Psoas muscle (tissue), 8 donors: ENCODE measurements around the gene LSP1. TPM values are rescaled to one million over a fixed set of nuclear protein-coding genes. Genes with fewer than 3 reads are reported as not detected.

ENCODE experiments used
- ATAC-seq, 4 donors: fragments of 200-7000 bp; cut with Tn5 transposase; one replicate each; pipeline ENCODE4 v1.9.1; 2020; ENCODE audit warnings: moderate library complexity in 3 of 4, mild to moderate bottlenecking in 2 of 4
- DNase-seq, 2 donors: peaks; one replicate each; pipeline ENCODE4 v3.0.0-alpha.2; 2020
- H3K27ac ChIP-seq: fragments of 200-600 bp; one replicate; pipeline ENCODE4 v1.8.0; 2022
- H3K27me3 ChIP-seq, 3 donors: fragments of 200-600 bp in 1 of 3; one replicate each; pipeline versions ENCODE4 v1.6.1 to v1.8.0; 2013 to 2022; ENCODE audit warnings: low read length in 2 of 3, mild to moderate bottlenecking in 2 of 3, moderate library complexity in 1 of 3; ENCODE audit not compliant: insufficient read depth in 3 of 3
- H3K36me3 ChIP-seq, 2 donors: fragments of 200-600 bp in 1 of 2; one replicate each; pipeline versions ENCODE4 v1.6.1 to v1.8.0; 2013 to 2022; ENCODE audit warnings: low read depth in 1 of 2, mild to moderate bottlenecking in 1 of 2, moderate library complexity in 1 of 2; ENCODE audit not compliant: insufficient read depth in 1 of 2
- H3K4me1 ChIP-seq: fragments of 200-600 bp; one replicate; pipeline ENCODE4 v1.8.0; 2022
- H3K4me3 ChIP-seq: fragments of 200-600 bp; one replicate; pipeline ENCODE4 v1.8.0; 2022; ENCODE audit warnings: mild to moderate bottlenecking
- H3K9me3 ChIP-seq: fragments of 200-600 bp; one replicate; pipeline ENCODE4 v1.8.0; 2022
- WGBS, 3 donors: extraction: QIAGEN DNeasy Blood & Tissue Kit; methylation state at CpG; one replicate each; pipeline versions ENCODE4 v1.1.6 to v1.1.7; 2013; 5-methylcytosine and 5-hydroxymethylcytosine counted together
- intact Hi-C, 2 donors: fragments of 100-400 bp; cut with DNase I; formaldehyde crosslinking; loops; one replicate each; pipeline versions ENCODE4 v1.11.0 to v1.14.2; 2022
- polyA plus RNA-seq, 3 donors: library from polyadenylated mRNA; stranded (reverse); fragments of 200-250 nt; gene quantifications; one replicate each; pipeline ENCODE4 v1.2.3, GENCODE V29; 2013
- total RNA-seq, 4 donors: library from RNA; stranded (reverse); fragmentation: NEBNext Ultra II Directional in 2 of 4; extraction: Animal tissue kit (Norgen Biotek cat#: 25700) in 2 of 4; gene quantifications; one replicate each; pipeline versions ENCODE4 v1.2.1 to v1.2.4, GENCODE V29; 2021 to 2023
- TF ChIP-seq, protein P1 (sequence below): fragments of 200-600 bp; IDR thresholded peaks from one replicate; pipeline ENCODE4 v1.8.0; 2022; ENCODE audit warnings: antibody characterized with exemption
- donor health status: healthy with polysubstance abuse.
- donor health status: DM: no; HTN: no; CAD: no; lungs with moderate emphysema.
- donor health status: Bipolar disorder and iron deficiency.
- donor health status: healthy.
- donor health status: DM: yes; HTN: yes; CAD: no.
- donor health status: DM: no; HTN: no; CAD: no.
- donor health status: DM: no; HTN: no; CAD: no.
- donor health status: DM: yes; HTN: yes; CAD: no.

The LSP1 gene
- total and polyA plus RNA-seq, 7 donors, result 7.5 to 27.1 (median 14.4) TPM

DNA sequence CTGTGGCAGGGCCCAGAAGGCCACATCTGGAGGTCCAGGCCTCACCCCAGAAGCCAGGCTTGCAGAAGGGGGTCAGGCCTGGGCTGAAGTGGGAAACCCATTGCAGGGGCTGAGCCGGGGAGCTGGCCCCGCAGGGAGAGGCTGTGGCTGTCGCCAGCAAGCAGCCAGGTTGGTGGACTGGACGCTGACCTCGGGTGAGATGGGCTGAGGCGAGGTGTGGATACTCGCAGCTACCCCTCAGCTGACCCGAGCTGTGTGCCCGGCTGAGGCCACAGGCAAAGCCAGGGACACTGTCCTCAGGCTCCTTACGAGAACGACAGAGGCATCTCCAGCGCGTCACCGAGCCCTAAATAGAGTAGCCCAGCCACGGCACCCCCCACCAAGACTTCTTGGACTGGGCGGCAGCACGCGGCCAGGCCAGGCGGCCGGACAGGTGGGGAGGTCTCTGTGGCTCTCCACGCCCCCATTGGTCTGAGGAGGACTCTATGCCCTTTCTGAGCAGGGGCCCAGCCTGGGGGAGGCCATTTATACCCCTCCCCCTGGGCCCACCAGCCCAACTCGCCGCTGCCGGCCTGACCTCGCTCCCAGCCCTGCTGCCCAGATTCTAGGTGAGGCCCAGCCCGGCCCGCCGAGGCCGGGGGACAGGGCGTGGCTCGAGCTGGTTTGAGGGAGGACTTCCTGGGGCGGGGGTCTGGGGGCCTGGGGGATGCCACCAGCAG is 14.3 kb upstream of the LSP1 start, which contains the start of gene TNNI2:
Gene TNNI2, plus strand, starts transcription at position 556 of the 719 bp plus-strand sequence. CDS start 716 bp downstream, outside the sequence.
- H3K4me3 ChIP-seq, result peak within 1 kb of the TSS; percentile 72
- H3K27me3 ChIP-seq, result no peaks in the 10 kb centered on the region
- no peaks in the 10 kb centered on the region for H3K9me3 ChIP-seq
- peaks cover 11% of the 10 kb centered on the region for H3K4me1 ChIP-seq
- ATAC-seq (peak; percentile 63 to 77 (median 76)), DNase-seq (peak; percentile 66 to 93)
- TF ChIP-seq, protein P1, sequence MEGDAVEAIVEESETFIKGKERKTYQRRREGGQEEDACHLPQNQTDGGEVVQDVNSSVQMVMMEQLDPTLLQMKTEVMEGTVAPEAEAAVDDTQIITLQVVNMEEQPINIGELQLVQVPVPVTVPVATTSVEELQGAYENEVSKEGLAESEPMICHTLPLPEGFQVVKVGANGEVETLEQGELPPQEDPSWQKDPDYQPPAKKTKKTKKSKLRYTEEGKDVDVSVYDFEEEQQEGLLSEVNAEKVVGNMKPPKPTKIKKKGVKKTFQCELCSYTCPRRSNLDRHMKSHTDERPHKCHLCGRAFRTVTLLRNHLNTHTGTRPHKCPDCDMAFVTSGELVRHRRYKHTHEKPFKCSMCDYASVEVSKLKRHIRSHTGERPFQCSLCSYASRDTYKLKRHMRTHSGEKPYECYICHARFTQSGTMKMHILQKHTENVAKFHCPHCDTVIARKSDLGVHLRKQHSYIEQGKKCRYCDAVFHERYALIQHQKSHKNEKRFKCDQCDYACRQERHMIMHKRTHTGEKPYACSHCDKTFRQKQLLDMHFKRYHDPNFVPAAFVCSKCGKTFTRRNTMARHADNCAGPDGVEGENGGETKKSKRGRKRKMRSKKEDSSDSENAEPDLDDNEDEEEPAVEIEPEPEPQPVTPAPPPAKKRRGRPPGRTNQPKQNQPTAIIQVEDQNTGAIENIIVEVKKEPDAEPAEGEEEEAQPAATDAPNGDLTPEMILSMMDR, result no peak
- intact Hi-C loops, result loop anchor here (1.0 to 10.0 kb wide), 4 partner anchors 44 to 314 kb away; no protein-coding TSS in a partner anchor
- 43 to 77% (median 57%) methylated on average over 23 to 32 of the region's 32 CpGs for WGBS, 3 donors
- H3K27ac ChIP-seq, result peak within 1 kb of the TSS; percentile 93
- peaks cover 0 to 7% of the 10 kb centered on the region in 2 donors for H3K36me3 ChIP-seq

DNA sequence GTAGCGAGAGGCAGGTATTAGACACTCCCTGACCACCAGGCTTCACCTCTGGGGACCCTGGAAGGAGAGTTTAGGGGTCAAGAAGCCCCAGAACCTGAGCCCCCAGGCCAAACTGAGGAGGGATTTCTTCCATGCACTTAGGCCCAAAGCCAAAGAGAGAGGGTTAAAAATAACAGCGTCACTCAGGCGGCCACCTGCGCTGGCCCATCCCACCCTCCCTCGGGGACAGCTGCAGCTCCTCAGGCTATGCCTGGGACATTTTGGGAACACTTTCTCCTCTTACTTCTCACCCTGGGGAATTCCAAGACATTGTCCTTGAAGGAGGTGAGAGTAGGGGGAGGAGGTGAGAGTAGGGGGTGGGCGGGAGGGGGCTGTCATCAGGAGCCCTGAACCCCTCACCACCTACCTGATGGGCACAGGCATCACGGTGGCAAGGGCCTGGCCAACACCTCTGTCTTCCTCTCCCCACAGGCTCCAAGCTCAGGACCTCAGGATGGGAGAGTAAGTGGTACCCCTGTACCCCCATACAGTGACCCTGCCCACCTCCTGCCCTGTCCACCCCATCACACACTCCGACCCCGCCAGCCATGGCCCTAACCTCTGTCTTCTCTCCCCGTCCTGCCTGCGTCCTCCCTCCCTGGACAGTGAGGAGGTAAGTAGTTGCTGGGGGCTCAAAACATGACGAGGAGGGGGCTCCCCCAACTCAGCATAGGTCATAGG is 13.5 kb upstream of the LSP1 start:
- no peaks in the 10 kb centered on the region for H3K9me3 ChIP-seq
- peak overlapping the region; percentile 72 for H3K4me3 ChIP-seq
- ATAC-seq (peak; percentile 33 to 67 (median 56)), DNase-seq (peak in 1 of 2 donors; percentile 81)
- H3K27ac ChIP-seq, result peak overlapping the region; percentile 93
- H3K36me3 ChIP-seq, result peaks cover 0 to 7% of the 10 kb centered on the region in 2 donors
- TF ChIP-seq, protein P1, result no peak
- H3K4me1 ChIP-seq, result peaks cover 11% of the 10 kb centered on the region
- WGBS, 3 donors, result 39 to 62% (median 45%) methylated on average over 12 of the region's 12 CpGs
- intact Hi-C loops, result loop anchor here (5.0 to 10.0 kb wide), 3 partner anchors 43 to 313 kb away; no protein-coding TSS in a partner anchor
- no peaks in the 10 kb centered on the region for H3K27me3 ChIP-seq

DNA sequence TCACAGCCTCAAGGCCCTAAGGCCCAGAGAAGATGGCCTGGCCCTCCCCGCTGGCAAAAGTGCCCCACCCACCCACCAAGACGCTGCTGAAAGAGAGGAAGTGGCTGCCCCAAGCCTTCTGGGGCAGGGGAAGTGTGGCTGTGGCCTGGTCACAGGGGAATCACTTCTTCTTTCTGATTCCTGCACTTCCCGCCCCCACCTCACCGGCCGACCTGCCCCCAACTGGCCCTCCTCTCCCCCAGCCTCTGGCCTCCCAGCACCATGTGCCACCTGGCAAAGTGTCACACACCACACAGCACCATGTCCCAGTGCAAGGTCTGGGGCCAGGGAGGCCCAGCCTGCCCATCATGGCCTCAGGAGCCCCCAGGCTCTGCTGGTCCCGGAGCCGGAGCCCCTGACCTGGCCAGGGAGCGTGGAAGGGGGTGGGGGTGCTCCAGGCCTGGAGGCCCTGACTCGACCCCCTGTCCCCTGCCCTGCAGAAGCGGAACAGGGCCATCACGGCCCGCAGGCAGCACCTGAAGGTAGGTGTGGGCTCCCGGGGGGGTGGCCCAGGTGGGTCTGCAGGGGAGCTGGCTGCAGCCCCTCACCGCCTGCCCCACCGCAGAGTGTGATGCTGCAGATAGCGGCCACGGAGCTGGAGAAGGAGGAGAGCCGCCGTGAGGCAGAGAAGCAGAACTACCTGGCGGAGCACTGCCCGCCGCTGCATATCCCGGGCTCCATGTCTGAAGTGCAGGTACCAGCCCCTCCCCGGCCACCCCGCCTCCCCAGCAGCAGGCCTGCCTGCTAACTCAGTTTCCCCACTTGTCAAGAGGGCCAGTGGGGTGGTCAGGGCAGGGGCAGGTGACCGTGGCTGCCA is 12.7 kb upstream of the LSP1 start:
- Histone ChIP-seq H3K9me3 (no peaks in the 10 kb centered on the region), H3K27ac (peak overlapping the region; percentile 93), H3K4me3 (peak overlapping the region; percentile 72), H3K27me3 (no peaks in the 10 kb centered on the region), H3K4me1 (peaks cover 11% of the 10 kb centered on the region), H3K36me3 (peaks cover 0 to 7% of the 10 kb centered on the region in 2 donors)
- peak; percentile 58 to 75 for DNase-seq
- ATAC-seq, result no peak
- intact Hi-C loops, result loop anchor here (5.0 to 10.0 kb wide), 4 partner anchors 42 to 312 kb away; partner anchors contain the start of gene TNNT3 (in 1 of the 2)
- TF ChIP-seq, protein P1, result no peak
- 59 to 86% (median 61%) methylated on average over 23 to 26 of the region's 26 CpGs for whole genome bisulfite sequencing, 3 donors

DNA sequence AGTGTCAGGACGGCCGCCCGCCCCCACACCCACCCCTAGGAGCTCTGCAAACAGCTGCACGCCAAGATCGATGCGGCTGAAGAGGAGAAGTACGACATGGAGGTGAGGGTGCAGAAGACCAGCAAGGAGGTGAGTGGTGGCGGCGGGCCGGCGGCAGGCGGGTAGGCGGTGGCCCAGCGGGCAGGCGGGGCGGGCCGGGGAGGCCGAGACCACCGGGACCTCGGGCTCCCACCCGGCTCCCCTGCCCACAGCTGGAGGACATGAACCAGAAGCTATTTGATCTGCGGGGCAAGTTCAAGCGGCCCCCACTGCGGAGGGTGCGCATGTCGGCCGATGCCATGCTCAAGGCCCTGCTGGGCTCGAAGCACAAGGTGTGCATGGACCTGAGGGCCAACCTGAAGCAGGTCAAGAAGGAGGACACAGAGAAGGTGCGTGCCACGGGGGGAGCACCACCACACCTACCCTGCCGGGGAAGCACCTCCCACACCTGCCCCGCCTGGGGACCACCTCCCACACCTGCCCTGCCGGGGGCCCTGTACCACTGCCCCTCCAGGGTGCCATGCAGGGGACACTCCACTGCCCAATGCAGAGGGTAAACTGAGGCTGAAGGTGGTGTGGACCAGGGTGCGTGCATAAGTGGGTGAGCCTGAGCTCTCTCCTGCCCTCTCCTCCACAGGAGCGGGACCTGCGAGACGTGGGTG is 12.0 kb upstream of the LSP1 start:
- DNase-seq, result peak; percentile 18 to 57
- Histone ChIP-seq H3K27ac (peak overlapping the region; percentile 93), H3K27me3 (no peaks in the 10 kb centered on the region), H3K4me3 (peak overlapping the region; percentile 72), H3K9me3 (no peaks in the 10 kb centered on the region), H3K4me1 (peaks cover 11% of the 10 kb centered on the region), H3K36me3 (peaks cover 0 to 7% of the 10 kb centered on the region in 2 donors)
- 65 to 79% (median 77%) methylated on average over 28 to 37 of the region's 37 CpGs for WGBS, 3 donors
- no peak for ATAC-seq
- TF ChIP-seq, protein P1, result no peak
- intact Hi-C loops, result loop anchor here in 1 of 2 donors (10.0 kb wide), 1 partner anchor 74 kb away; the partner anchor contains the start of gene TNNT3
